CD4-positive, alpha-beta T cell treated with Interleukin-17A for 1 hour (primary cell): ENCODE results near the gene CBX4.
A peak's percentile ranks its signal among the peaks of the same experiment; 100 is the strongest.

ENCODE experiments used
- DNase-seq: peaks from one replicate; pipeline ENCODE4 v3.0.0-alpha.2; 2020

Gene CBX4

DNA sequence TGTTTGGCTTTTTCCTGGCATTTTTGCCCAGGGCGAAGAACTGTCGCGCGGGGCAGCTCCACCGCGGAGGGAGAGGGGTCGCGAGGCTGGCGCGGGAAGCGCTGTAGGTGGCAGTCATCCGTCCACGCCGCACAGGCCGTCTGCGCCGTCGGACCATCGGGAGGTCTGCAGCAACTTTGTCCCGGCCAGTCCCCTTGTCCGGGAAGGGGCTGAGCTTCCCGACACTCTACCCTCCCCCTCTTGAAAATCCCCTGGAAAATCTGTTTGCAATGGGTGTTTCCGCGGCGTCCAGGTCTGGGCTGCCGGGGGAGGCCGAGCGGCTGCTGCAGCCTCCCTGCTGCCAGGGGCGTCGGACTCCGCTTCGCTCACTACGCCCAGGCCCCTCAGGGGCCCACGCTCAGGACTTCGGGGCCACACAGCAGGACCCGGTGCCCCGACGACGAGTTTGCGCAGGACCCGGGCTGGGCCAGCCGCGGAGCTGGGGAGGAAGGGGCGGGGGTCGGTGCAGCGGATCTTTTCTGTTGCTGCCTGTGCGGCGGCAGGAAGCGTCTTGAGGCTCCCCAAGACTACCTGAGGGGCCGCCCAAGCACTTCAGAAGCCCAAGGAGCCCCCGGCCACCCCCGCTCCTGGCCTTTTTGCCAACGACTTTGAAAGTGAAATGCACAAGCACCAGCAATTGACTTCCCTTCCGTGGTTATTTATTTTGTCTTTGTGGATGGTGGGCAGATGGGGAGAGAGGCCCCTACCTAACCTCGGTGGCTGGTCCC is 2.3 kb upstream of the CBX4 start:
- no peak for DNase-seq

DNA sequence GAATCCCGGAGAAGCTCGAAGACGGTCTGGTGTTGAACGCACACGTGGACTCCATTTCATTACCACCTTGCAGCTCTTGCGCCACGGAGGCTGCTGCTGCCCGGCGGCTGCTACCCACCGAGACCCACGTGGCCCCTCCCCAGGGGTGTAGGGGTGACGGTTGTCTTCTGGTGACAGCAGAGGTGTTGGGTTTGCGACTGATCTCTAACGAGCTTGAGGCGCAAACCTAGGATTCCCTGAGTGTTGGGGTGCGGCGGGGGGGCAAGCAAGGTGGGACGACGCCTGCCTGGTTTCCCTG is 1.7 kb upstream of the CBX4 start:
- no peak for DNase-seq

DNA sequence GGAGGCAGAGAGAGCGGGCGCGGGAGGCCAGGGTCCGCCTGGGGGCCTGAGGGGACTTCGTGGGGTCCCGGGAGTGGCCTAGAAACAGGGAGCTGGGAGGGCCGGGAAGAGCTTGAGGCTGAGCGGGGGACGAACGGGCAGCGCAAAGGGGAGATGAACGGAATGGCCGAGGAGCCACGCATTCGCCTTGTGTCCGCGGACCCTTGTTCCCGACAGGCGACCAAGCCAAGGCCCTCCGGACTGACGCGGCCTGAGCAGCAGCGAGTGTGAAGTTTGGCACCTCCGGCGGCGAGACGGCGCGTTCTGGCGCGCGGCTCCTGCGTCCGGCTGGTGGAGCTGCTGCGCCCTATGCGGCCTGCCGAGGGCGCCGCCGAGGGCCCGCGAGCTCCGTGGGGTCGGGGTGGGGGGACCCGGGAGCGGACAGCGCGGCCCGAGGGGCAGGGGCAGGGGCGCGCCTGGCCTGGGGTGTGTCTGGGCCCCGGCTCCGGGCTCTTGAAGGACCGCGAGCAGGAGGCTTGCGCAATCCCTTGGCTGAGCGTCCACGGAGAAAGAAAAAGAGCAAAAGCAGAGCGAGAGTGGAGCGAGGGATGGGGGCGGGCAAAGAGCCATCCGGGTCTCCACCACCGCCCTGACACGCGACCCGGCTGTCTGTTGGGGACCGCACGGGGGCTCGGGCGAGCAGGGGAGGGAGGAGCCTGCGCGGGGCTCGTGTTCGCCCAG is 1.2 kb upstream of the CBX4 start:
- no peak for DNase-seq

DNA sequence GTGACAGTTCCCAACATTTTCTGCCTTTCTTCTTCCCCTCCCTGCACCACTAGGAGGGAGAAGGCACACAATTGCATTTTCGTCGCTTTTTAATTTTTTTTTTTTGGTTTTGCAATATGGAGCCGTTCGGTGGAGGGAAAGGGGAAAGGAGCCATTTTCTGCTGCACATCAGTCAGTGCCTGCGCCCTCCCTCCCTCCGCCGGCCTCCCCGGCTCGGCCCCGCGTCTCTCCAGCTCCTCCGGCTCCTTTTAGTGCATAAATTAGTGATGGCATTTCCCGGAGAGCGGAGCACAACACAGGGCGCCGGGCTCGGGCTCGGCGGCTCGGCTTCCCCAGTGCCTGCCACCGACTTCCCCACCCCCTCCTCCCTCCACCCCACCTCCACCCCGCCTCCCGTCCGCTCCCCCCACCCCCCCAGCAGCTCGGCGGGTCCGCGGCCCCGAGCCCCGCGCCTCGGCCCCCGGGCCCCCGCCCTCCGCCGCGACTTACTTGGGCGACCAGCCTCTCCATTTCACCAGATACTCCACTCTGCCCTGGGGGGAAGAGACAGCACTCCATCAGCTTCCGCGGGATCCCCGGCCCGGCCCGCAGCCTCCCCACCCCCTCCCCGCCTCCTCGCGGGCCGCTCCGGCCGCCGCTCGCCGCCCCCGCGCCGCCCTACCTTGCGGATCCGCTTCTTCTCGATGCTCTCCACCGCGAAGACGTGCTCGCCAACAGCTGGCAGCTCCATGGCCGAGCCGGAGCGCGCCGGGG is 542 bp downstream of the CBX4 start:
- peak; percentile 56 for DNase-seq

- peak; percentile 62 for DNase-seq
Observed at GRCh38 chr17:79837888-79838521, 1.2 kb downstream of the CBX4 start.

DNA sequence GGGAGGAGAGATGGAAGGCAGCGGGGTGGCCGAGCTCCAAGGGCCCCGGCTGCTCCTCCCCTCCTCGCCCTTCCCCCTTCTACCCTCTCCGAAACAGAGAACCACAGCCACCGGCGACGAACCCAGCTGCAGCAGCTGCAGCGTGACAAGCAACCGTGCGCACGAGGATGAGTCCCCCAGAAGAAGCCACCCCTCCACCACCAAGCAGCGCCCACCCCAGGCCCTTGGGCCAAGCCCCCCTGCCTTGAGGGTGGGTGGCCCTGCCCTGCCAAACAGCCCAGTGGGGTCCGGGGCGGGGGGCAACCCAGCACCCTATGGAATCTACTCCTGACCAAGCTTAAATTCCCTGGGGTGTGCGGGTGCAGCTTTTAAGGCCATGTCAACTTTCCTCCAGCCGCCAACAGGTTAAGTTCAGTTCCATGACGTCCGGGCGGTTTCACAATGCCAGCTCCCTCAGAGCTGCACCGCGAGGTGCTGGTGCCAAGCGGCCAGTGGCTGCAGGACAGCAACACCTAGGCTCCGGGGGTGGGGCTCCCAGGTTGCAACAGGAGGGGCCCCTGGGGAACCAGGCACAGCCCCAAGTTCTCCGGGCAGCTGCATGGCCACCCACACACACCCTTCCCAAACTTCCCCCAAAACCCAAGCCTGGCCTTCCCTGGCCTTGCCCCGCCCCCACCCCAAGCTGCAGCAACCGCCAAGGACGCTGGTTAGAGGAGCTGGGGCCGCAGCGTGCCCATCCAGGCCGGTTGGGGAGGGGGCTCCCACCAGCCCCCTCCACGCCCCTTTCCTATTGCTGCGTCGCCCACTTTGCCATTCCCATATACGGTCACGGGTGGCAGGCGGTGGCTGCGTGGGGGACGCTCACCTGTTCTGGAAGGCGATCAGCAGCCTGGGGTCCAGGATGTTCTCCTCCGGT is 2.0 kb downstream of the CBX4 start:
- DNase-seq, result no peak

- no peak for DNase-seq
Observed at GRCh38 chr17:79836510-79836971, 2.7 kb downstream of the CBX4 start.

GRCh38 chr17:79835953-79836509 is 3.2 kb downstream of the CBX4 start:
- DNase-seq, result no peak

GRCh38 chr17:79835470-79835899 is 3.8 kb downstream of the CBX4 start:
- DNase-seq, result no peak

- peak; percentile 61 for DNase-seq
Observed at GRCh38 chr17:79834565-79835469, 4.4 kb downstream of the CBX4 start.

GRCh38 chr17:79833744-79834564 is 5.3 kb downstream of the CBX4 start:
- no peak for DNase-seq

DNA sequence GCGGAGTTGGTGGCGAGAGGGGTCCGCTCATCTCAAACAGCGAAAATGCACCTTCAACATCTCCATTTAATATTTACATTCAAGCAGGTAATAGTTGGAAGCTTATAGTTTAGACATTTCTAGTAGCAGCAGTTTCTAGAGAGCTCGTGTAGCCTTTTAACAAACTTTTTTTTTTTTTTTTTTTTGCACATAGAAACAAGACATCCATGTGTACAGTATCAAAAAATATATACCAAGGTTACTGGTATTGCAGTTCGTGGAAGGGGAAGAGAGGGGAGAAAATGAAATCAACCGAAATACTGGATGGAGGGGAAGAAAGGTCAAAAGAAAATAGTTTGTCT is 6.2 kb downstream of the CBX4 start:
- no peak for DNase-seq

DNA sequence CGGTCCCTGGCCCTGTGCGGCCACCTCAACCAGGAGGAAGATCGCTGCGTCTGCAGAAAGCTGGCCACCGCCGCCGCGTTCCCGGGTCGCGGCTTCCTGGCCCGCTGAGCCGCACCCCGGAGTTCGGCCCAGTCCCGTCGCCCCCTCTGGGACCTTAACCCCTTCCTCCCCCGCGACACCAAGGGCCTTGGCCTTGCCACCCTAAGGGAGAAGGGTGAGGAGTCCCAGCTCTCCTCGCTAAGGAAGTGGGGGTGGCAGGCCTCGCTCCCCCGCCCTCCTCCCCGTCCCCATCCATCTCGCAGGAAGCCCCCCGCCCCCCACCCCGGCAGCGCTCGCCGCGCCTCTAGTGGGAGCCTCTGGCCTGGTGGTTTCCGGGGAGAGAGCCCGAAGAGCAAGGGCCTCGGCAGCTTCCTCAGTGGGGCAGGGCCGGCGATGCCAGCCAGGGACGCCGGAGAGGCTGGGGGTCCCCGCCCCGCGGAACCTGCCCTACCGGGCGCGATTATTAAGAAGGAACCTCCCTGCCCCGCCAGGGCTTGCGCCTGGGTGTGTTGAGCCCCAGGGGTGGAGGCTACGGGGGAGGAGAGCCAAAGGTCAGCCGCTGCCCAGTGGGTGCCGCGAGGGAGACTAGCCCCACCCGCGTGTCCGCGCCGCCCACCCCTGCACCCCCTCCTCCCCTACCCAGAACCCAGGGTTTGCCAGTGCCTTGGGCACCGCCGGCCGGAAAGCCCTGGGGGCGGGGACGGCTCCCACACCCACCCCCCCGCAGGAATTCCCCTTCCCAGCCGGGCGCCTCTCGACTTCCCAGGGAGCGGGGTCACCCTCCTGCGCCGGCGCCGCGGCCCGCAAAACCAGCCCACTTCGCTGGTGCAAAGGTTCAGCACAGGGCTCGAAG is 6.8 kb downstream of the CBX4 start:
- DNase-seq, result no peak

GRCh38 chr17:79831265-79832217 is 7.7 kb downstream of the CBX4 start:
- no peak for DNase-seq

DNA sequence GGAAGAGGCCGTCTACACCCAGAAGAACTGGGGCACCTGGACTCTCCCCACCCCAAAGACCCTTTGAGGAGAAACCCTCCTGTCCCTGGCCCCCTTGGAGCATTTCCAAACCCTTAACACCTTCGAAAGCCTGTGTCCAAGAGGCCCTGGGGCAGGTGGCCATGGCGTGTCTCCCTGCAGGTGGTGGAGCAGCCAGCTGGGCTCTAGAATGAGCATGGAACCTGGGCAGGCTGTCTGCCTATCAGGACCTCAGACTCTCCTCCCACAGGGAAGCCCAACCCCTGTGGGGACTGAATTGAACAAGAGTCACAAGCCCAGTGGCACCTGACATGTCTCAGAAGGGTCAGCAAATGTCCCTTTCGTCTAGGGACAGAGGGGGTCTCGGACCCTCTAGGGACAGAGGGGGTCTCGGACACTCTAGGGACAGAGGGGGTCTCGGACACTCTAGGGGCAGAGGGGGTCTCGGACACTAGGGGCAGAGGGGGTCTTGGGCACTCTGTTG is 8.4 kb downstream of the CBX4 start:
- DNase-seq, result no peak

- DNase-seq, result no peak
Observed at GRCh38 chr17:79830303-79830702, 8.9 kb downstream of the CBX4 start.

GRCh38 chr17:79829457-79829856 is 9.8 kb downstream of the CBX4 start:
- no peak for DNase-seq
